ENCODE measurements around the gene GM2A.
"Not testable (repeated sequence)": the region's sequence is repeated elsewhere in the genome, so short reads cannot be mapped to it uniquely, and the experiment has no call there.

GRCh38 chr5:151235239-151235571 is 17.8 kb upstream of the GM2A start:
- not testable (repeated sequence) for TF ChIP-seq POLR2A, CTCF (IDR thresholded peaks at IDR 0.05)
